ENCODE results near the gene NCAPG2. TPM values are rescaled to one million over a fixed set of nuclear protein-coding genes. Genes with fewer than 3 reads are reported as not detected.
"Not testable (repeated sequence)": the region's sequence is repeated elsewhere in the genome, so short reads cannot be mapped to it uniquely, and the experiment has no call there.

The NCAPG2 gene
- polyA plus RNA-seq, 3 donors = 22.1 to 29.5 (median 27.1) TPM

DNA sequence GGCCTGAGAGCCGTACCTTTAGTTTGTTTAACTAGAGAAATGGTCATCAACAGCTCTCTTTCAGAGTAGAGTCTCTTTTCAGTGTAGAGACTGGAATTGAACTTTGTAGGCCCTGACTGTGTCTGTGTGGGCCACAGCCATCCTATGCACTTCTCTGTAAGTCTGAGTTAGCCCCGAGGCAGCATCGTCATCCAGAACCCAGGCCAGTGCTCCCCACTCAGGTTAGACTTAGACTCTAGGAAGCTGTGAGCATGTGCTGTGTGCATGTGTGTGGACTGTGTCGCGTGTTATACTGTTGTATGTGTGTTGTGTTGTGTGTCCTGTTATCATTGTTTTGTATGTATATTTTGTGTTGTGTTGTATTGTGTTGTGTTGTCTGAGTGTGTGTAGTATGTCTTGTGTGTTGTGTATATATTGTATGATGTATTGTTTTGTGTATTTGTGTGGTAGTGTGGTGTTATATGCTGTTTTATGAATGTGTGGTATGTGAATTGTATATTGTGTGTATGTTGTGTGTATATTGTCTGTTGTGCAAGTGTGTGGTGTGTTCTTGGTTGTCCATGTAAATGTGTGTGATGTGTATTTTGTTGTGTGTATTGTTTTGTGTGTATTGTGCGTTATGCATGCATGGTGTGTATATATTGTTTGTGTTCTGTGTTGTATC lies 18.1 kb upstream of the NCAPG2 start:
- DNase-seq (ENCODE audit: extremely low read depth in 1 of 11, low read depth in 9 of 11, low spot score in 4 of 11) = no peak

DNA sequence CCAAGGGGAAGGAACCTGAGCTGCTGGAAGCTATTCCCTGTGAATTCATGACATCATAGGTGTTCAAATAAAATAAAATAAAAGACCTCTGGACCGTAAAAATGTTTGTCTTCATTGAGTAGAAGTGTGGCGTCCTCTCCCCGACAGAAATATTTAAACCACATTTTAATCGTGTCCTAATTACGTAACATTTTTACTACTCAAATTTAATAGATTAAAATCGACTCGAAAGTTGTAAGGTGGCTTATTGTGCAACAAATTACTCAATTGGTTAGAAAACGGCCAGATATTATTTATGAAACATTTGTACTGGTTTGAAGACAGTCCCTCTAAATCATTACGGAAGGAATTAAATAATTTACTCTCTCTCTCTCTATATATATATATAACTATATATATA lies 15.5 kb upstream of the NCAPG2 start:
- DNase-seq (ENCODE audit: extremely low read depth in 1 of 11, low read depth in 9 of 11, low spot score in 4 of 11) = no peak

DNA sequence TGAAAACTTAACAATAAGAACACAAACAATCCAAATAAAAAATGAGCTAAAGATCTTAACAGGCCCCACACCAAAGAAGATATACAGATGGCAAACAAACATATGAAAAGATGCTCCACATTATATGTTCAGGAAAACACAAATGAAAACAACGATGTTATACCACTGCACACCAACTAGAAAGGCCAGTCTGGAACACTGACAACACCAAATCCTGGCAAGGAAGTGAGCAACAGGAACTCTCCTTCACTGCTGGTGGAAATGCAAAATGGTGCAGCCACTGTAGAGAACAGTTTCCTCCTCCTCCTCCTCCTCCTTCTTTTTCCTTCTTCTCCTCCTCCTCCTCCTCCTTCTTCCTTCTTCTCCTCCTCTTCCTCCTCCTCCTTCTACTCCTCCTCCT lies 12.2 kb upstream of the NCAPG2 start:
- DNase-seq (ENCODE audit: extremely low read depth in 1 of 11, low read depth in 9 of 11, low spot score in 4 of 11) = no peak

DNA sequence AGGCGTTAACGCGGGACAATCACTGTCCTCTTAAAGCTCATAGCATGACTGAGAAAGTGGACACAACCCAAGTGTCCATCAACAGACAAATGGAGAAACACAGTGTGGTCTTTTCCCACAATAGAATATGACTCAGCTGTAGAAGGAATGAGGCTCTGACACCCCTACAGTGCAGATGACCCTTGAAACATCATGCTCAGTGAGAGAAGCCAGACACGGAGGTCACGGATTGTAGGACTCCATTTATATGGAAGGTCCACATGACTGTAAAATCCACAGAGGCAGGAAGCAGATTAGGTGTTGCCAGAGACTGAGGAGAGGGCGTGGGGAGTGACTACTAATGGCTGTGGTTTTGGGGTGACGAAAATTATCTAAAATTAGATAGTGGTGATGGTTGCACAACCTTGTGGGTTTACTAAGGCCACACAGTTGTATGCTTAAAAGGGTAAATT lies 6.1 kb upstream of the NCAPG2 start:
- DNase-seq (ENCODE audit: extremely low read depth in 1 of 11, low read depth in 9 of 11, low spot score in 4 of 11) = no peak

DNA sequence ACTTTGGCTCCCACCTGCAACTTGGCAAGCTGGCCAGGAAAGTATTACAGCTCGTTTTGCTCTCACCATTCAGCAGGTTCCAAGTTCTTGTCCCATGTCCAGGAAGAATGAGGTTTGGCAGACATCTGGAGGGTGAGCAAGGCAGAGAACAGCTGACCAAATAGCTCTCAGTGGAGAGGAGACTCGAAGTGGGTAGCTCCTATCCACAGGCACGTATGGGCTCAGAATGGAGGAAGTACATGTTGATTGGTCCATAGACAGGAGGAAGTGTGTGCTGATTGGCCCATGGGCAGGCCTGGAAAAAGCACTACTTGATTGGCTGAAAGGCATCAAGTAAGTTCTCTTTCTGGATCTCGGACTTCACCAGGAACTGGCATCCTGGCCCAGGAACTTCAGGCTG lies 3.0 kb upstream of the NCAPG2 start:
- no peak for DNase-seq (ENCODE audit: extremely low read depth in 1 of 11, low read depth in 9 of 11, low spot score in 4 of 11)

DNA sequence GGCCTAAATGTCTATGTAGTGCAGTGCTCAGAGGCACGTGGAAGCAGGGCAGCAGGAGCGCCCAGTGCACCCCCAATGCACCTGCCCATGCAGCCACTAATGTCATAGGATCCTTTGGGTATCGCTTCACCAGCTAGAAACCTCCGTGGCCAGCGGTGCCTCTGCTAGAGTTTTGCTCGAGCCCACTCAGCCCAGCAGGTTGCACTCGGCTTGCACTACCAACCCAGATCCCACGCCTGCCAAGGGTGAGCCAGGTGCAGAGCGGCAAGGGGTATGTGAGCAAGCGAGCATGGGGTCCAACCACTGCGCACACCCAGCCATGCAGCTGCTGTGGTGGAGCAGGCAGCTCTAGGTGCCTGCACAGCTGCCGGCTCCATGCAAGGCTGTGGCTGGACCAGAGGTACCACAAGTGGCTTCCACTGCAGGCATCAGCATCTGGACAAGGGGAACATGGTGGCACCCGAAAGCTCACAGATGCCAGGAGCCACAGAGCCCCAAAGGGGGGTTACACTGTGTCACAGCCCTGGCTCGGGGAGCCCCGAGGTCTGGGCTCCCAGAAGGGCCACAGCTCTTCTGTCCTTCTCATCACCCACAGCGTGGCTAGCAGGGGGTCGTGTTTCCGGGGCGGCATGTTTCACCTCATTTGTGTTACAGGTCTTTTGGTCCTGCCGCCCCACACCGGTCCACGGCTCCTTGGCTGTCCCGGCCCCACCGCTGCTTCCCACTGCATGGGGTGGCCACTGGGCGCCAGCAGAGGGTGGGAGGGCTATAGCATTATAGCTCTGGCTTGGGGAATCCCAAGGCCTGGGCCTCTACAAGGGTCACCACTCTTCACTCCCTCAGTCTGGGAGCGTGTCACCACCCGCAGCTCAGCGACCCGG lies 2.3 kb upstream of the NCAPG2 start:
- no peak for DNase-seq (ENCODE audit: extremely low read depth in 1 of 11, low read depth in 9 of 11, low spot score in 4 of 11)

DNA sequence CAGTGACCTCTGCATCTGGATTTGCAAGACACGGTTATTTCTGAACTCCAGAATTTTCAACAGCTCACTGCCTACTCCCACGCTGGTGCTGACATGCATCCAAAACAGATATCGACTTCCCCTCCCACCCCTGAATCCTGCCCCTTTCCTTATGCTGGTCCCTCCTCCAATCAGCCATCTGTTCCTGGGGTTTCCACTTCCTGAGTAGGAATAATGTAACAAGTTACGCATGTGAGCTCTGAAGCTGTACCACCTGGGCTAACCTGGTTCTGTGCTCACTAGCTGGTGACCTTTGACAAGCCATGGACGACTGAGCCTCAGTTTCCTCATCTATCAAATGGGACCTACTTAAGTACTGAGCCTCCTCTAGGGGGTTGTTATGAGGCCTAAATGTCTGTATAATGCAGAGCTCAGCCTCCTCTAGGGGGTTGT lies 1.7 kb upstream of the NCAPG2 start:
- no peak for DNase-seq (ENCODE audit: extremely low read depth in 1 of 11, low read depth in 9 of 11, low spot score in 4 of 11)

DNA sequence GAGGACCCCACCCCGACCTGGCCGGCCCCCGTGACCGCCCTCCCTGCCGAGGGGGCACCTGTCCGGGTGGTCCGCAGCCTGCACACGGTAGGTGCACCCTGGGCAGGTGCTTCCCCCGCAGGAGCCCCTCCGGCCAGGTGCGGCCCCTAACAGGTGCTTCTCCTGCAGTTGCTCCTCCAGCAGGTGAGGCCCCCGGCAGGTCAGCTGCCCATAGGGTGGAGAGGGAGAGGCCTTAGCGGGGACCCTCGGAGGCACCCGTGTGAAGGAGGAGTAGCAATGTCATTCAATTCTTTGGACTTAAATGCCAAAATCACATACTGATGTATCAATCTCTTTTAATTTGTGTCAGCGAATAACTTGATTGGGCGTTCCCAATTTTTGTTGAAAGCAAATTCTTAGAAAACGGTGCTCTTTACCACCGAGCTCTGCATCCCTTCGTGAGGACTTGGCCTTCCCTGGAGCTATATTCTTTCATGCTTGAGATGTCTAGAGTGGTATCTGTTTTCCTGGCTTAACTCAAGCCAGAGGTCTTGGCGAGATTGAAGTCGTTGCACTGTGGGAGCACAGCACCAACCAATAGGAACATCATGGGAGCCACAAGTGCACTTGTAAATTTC lies 738 bp upstream of the NCAPG2 start:
- peak in 1 of 11 donors; percentile 2 for DNase-seq (ENCODE audit: extremely low read depth in 1 of 11, low read depth in 9 of 11, low spot score in 4 of 11)

DNA sequence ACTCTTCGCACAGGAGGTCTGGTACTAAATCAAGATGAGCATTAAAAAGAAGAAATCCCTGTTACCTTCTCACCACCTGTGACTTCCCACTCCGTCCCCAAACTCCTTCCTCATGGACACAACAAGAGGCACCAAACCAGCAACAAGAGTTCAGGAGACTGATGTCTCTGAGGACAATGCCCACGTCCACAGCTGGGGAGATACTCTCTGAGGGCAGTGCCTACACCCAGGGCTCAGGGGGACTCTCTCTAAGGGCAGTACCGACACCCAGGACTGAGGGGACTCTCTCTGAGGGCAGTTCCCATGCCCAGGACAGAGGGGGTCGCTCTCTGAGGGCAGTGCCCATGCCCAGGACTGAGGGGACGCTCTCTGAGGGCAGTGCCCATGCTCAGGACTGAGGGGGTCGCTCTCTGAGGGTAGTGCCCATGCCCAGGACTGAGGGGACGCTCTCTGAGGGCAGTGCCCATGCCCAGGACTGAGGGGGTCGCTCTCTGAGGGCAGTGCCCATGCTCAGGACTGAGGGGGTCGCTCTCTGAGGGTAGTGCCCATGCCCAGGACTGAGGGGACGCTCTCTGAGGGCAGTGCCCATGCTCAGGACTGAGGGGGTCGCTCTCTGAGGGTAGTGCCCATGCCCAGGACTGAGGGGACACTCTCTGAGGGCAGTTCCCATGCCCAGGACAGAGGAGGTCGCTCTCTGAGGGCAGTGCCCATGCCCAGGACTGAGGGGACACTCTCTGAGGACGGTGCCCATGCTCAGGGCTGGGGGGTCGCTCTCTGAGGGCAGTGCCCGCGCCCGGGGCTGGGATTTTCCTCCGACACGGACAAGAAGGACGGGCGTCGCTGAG lies 703 bp downstream of the NCAPG2 start:
- DNase-seq (ENCODE audit: extremely low read depth in 1 of 11, low read depth in 9 of 11, low spot score in 4 of 11) = not testable (repeated sequence)

DNA sequence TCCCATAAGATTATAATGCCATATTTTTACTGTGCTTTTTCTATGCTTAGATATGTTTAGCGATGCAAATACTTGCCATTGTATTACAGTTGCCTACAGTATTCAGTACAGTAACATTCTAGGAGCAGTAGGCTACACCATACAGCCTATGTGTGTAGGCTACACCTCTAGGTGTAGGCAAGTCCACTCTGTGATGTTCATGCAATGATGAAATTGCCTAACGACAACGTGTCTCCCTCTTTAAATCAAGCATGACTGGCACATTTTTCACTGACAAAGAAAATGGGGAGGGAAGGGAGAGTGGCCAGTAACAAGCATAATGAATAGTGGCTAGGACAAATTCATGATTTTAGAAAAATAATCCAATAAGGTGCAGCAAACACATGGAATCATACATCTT lies 1.7 kb downstream of the NCAPG2 start:
- no peak for DNase-seq (ENCODE audit: extremely low read depth in 1 of 11, low read depth in 9 of 11, low spot score in 4 of 11)

DNA sequence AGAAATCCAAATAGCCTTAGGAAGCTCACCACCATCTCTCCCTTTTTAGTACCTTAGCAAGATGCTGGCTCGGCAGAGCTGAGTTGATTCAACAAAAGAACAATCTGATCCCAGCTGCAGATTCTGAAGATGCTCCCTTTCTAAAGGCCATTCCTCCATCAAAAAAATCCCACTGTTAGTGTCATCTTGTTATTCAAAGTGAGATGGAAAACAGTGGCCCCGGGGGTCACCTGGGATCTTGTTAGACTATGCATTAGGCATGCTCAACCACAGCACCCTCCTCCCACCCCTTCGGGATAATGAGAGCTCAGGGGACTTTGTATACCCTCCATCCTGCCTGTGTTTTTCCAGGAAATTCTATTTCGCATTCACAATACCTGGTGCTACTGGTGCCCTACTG lies 2.4 kb downstream of the NCAPG2 start:
- DNase-seq (ENCODE audit: extremely low read depth in 1 of 11, low read depth in 9 of 11, low spot score in 4 of 11) = no peak

DNA sequence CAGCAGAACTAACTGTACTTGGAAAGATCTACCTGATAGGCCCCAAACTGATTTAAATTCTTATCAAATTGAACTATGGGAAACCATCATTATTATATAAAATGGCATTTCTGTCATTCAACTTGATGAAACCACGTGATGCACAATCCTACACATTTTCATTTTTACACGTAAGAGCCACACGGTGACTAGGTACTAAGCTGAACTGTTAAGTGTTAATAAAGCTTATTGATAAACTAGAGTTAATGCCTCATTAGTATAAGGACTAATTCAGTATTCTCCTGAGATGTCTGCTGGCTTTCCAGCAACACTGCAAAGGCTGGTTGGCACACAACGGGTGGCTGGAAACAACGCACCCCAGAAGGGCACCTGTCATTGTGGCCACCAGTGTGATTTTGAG lies 4.6 kb downstream of the NCAPG2 start:
- no peak for DNase-seq (ENCODE audit: extremely low read depth in 1 of 11, low read depth in 9 of 11, low spot score in 4 of 11)

DNA sequence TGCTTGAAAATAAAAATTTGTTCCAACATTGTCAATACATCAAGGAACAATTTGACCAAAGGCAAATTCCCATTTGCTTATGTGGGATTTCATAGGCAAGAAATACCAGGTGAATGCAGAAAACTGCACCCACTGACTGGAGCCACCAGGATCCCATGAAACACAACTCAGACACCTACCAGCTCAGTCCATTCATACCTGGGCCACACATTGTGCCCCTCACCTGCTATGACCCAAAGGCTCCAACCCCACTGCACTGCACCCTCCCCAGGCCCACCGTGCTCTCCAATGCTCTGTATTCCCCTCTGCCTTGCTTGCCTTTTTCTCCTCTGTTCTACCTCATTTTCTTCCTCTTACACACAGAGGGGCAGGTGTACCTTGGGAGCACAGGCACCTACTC lies 5.3 kb downstream of the NCAPG2 start:
- DNase-seq (ENCODE audit: extremely low read depth in 1 of 11, low read depth in 9 of 11, low spot score in 4 of 11) = no peak

DNA sequence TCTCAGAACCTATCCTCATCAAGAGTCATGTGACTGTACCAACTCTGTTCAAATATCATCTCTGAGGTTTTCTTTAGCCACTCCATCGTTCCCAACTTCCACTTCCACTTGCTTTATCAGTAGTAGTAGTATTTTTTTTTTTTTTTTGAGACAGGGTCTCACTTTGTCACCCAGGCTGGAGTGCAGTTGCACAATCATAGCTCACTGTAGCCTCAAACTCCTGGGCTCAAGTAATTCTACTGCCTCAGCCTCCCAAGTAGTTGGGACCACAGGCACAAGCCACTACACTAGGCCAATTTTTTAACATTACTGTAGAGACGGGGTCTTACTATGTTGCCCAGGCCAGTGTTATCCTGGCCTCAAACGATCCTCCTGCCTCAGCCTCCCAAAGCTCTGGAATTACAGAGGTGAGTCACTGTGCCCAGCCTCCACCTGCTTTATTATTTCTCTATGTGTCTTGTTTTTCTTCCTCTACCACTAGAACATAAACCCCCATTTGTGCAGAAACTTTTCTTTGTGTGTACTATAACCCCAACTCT lies 5.9 kb downstream of the NCAPG2 start:
- DNase-seq (ENCODE audit: extremely low read depth in 1 of 11, low read depth in 9 of 11, low spot score in 4 of 11) = no peak

DNA sequence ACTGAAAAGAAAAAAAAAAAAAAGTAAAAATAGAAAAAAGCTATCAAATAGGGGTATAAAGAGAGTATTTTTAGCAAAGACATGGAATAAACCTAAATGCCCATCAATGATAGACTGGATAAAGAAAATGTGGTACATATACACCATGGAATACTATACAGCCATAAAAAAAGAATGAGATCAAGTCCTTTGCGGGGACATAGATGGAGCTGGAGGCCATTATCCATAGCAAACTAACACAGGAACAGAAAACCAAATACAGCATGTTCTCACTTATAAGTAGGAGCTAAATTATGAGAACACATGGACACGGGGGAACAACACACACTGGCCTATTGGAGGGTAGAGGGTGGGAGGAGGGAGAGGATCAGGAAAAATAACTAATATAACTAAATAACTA lies 7.0 kb downstream of the NCAPG2 start:
- not testable (repeated sequence) for DNase-seq (ENCODE audit: extremely low read depth in 1 of 11, low read depth in 9 of 11, low spot score in 4 of 11)

DNA sequence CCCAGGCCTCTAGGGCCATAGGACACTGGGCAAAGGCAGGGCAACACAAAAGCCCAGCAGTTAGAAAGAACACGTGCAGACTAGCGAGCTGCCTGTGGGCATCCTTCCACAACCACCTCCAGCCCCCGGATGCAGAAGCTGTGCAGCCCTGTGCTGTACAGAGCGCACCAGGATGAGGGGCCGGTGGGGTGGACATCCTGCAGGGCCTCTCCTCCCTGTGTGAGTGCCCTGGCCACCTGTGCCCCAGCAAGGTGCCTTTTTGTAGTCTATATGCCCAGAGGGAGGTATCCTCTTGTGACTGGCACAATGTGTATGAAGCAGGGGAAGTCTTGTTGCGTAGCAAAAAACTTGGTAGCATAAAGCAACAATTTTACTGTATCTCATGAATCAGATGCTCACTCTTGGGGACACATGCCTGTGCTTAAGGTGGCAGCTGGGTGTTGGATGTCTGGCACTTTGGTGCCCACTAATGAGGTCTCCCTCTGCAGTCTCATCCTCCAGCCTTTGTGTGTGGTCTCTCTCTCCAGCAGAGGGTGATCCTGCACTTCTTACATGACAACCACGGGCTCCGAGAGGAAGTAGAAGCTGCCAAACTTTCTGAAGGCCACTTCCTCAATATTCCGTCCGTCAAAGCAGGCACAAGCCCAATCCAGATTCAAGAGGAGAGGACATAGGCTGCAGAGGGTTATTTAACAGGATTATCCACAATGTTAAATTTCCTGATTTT lies 8.7 kb downstream of the NCAPG2 start:
- peak in 7 of 11 donors; percentile 6 to 46 (median 36) for DNase-seq (ENCODE audit: extremely low read depth in 1 of 11, low read depth in 9 of 11, low spot score in 4 of 11)

DNA sequence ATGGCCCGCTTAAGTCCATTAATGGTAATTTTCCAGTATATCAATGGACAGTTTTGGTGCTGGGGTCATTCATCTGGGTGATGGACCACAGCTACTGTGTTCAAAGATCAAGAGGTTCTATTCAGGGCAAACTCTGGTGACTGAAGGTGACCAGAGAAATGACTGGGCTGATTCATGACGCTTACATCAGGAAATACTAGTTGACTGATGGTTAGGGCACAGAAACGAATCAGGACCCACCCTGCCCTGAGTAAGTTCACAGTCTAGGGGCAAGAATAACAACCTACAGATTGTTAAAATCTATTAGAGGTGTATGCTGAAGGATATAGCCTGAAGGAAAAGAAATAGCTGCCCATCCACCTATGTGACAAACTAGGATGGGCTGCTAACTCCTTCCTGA lies 9.5 kb downstream of the NCAPG2 start:
- DNase-seq (ENCODE audit: extremely low read depth in 1 of 11, low read depth in 9 of 11, low spot score in 4 of 11) = no peak

DNA sequence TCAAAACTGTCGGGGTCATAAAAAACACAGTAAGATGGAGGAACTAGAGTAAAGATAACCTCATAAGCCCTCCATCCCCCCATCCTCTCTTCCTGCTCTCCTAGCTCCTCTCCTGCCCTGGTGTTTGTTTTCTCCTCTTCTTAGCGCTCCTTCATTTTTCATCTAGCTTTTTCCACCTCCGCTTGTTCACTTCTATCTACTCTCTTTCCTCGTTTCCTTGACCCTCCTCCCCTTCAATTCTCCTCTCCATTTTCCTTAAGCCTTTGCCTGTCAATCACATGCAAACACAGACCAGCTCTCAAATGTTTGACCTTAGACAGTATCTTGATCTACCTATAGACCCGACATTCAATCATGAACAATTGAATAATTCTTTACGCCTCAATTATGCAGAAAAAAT lies 10.0 kb downstream of the NCAPG2 start:
- no peak for DNase-seq (ENCODE audit: extremely low read depth in 1 of 11, low read depth in 9 of 11, low spot score in 4 of 11)
